Measurements from ENCODE around the gene HDGFL2. TPM values are rescaled to one million over a fixed set of nuclear protein-coding genes. Genes with fewer than 3 reads are reported as not detected.
A peak's percentile ranks its signal among the peaks of the same experiment; 100 is the strongest.

The HDGFL2 gene
- polyA plus RNA-seq, 3 donors from 2014 or later: 7.3 to 32.5 (median 16.1) TPM

DNA sequence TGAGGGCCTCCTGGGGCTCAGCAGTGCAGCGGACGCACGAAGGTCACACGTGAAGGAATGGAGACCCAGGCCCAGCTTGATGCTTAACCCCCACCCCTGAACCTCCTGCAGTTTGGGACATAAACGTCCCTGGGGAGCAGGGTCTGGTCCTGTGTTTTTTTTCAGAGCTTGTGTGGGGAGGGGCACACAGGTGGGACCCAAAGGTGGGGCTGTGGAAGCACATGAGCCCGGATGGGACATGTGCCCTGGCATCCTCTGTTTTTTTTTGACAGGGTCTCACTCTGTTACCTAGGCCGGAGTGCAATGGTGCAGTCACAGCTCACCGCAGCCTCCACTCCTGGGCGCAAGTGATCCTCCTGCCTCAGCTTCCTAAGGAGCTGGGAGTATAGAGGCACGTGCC, 35.0 kb upstream of the HDGFL2 start:
- H3K4me3 Mint-ChIP-seq: no peak overlapping the region
- DNase-seq: no peak
- H3K4me1 Mint-ChIP-seq: no peaks in the 10 kb centered on the region
- H3K27me3 Mint-ChIP-seq (ENCODE audit: low read depth in 3 of 3): peaks cover 0 to 1% (median 0%) of the 10 kb centered on the region in 3 donors
- H3K27ac Mint-ChIP-seq: no peak overlapping the region
- peaks cover 0 to 6% (median 4%) of the 10 kb centered on the region in 3 donors for H3K36me3 Mint-ChIP-seq
- H3K9me3 Mint-ChIP-seq: no peaks in the 10 kb centered on the region

- no peak overlapping the region for H3K4me3 Mint-ChIP-seq
- H3K27me3 Mint-ChIP-seq (ENCODE audit: low read depth in 3 of 3): peaks cover 0 to 1% (median 0%) of the 10 kb centered on the region in 3 donors
- H3K27ac Mint-ChIP-seq: peak overlapping the region in 1 of 6 donors; percentile 77
Observed at GRCh38 chr19:4439243-4439642, 32.9 kb upstream of the HDGFL2 start.

DNA sequence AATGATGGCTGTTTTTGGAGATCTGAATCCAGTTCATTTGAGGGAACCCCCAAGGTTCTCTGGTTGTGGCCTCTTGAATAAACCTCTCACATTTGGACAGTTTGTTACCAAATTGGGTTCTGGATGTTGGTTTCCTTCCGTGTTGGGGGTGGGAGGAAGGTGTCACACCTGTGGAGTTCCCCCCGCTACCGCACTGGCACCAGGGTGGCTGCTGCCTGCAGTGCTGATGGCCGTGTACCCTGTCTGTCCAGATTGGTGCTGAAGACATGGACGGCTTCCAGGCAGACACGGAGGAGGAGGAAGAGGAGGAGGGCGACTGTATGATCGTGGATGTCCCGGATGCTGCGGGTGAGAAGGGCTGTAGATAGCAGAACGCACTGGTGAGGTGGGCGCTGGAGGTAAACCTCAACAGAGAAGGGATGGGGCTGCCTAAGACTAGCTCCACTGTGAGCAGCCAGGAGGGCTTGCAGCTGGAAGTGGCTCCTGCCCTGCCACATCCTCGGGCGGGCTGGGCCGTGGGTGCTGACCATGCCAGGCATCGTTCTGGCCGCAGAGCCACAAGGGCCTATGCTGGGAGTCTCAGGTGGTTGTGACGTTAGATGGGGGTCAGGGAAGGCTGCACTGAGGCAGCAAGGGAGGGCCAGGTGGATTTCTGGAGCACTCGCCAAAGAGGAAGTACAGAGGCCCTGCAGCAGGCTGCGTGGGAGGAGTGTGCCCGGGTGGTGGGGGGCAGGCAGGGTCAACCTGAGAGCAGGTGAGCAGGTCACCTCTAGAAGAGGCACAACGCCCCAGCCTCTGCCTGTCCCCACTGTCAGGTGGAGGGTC, 29.9 kb upstream of the HDGFL2 start:
- DNase-seq: no peak
- Mint-ChIP-seq H3K27ac (peak overlapping the region in 4 of 6 donors; percentile 21 to 76 (median 72)), H3K9me3 (no peaks in the 10 kb centered on the region), H3K36me3 (no peaks in the 10 kb centered on the region), H3K4me3 (peak overlapping the region in 3 of 5 donors; percentile 13 to 48 (median 35)), H3K4me1 (no peaks in the 10 kb centered on the region), H3K27me3 (ENCODE audit: low read depth in 3 of 3) (peaks cover 0 to 4% (median 0%) of the 10 kb centered on the region in 3 donors)

More at GRCh38 chr19:4439243-4439642, 32.9 kb upstream of the HDGFL2 start:
- DNase-seq: no peak
- peaks cover 0 to 6% (median 4%) of the 10 kb centered on the region in 3 donors for H3K36me3 Mint-ChIP-seq
- no peaks in the 10 kb centered on the region for H3K4me1 Mint-ChIP-seq
- H3K9me3 Mint-ChIP-seq: no peaks in the 10 kb centered on the region

DNA sequence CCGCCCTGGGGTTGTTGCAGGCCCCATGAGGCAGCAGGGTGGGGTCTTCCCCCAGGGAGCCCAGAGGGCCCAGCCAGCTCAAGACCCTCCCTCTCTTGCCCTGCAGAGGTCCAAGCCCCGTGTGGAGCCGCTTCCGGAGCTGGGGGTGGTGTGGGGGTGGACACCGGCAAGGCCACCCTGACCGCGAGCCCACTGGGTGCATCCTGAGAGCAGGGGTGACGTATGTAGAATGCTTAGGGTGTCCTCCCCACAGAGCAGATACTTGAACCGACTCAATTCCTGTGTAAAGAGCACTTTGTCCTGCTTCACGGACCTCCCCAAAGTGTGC, 29.3 kb upstream of the HDGFL2 start:
- no peaks in the 10 kb centered on the region for H3K9me3 Mint-ChIP-seq
- no peaks in the 10 kb centered on the region for H3K36me3 Mint-ChIP-seq
- no peak overlapping the region for H3K4me3 Mint-ChIP-seq
- H3K4me1 Mint-ChIP-seq: no peaks in the 10 kb centered on the region
- H3K27me3 Mint-ChIP-seq (ENCODE audit: low read depth in 3 of 3): peaks cover 0 to 4% (median 0%) of the 10 kb centered on the region in 3 donors
- no peak overlapping the region for H3K27ac Mint-ChIP-seq
- no peak for DNase-seq

DNA sequence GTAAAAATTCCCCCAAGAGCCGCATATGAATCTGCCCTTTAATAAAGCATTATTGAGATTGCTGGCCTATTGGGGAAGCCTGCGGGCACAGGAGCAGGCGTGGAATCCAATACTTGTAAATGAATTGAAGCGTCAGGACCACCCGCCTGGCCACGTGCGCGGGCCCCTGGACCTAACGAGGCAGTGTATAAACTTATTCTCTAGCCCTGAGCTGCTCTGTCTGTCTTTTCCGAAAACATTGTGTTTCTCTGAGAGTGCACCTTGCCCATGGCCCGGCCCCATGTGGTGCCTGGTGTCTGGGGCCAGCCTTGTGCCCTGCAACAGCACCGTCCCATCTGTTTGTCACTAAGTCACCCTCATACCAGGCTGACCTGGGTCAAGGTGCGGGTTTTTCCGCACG, 28.9 kb upstream of the HDGFL2 start:
- no peaks in the 10 kb centered on the region for H3K9me3 Mint-ChIP-seq
- no peaks in the 10 kb centered on the region for H3K4me1 Mint-ChIP-seq
- DNase-seq: no peak
- H3K27me3 Mint-ChIP-seq (ENCODE audit: low read depth in 3 of 3): peaks cover 0 to 4% (median 0%) of the 10 kb centered on the region in 3 donors
- no peak overlapping the region for H3K27ac Mint-ChIP-seq
- no peaks in the 10 kb centered on the region for H3K36me3 Mint-ChIP-seq
- H3K4me3 Mint-ChIP-seq: no peak overlapping the region

DNA sequence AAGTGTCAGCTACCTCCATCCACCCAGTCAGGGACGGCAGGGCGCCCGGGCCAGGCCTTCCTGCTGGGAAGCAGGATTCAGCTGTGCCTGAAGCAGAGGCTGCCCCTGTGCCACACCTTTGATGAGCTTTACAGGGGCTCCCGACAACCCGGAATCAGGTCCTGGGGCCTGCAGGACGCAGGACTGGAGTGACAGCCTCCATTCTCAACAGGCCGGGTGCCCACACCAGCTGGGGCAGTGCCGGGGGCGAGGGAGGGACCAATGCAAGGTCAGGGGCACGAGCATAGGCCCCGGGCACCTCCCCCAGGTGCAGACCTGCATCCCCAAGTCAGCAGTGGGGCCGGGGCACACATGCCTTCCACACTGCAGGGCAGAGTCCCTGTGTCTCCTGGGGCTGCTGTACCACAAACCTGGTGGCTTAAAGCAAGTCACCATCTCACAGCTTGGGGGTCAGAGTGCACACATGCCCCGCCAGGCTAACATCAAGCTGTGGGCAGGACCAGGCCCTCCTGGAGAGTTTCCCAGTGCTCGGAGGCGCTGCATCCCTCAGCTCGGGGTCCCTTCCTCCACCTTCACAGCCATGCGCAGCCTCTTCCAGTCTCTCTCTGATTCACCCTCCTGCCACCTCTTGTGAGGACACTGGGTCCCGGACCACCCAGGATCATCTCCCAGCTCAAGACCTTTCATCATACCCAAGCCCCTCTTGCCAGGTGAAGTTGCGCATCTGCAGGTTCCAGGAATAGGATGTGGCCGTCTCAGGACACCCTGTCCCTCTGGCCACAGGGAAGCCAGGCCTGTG, 27.9 kb upstream of the HDGFL2 start:
- H3K9me3 Mint-ChIP-seq: no peaks in the 10 kb centered on the region
- peaks cover 0 to 4% (median 0%) of the 10 kb centered on the region in 3 donors for H3K27me3 Mint-ChIP-seq (ENCODE audit: low read depth in 3 of 3)
- H3K4me3 Mint-ChIP-seq: no peak overlapping the region
- DNase-seq: no peak
- H3K4me1 Mint-ChIP-seq: no peaks in the 10 kb centered on the region
- H3K27ac Mint-ChIP-seq: peak overlapping the region in 2 of 6 donors; percentile 3 to 55
- peaks cover 0 to 3% (median 0%) of the 10 kb centered on the region in 3 donors for H3K36me3 Mint-ChIP-seq

- DNase-seq: no peak
- Mint-ChIP-seq H3K27ac (peak overlapping the region in 1 of 6 donors; percentile 3), H3K27me3 (ENCODE audit: low read depth in 3 of 3) (peaks cover 0 to 4% (median 0%) of the 10 kb centered on the region in 3 donors)
Observed at GRCh38 chr19:4444765-4445741, 27.0 kb upstream of the HDGFL2 start.

DNA sequence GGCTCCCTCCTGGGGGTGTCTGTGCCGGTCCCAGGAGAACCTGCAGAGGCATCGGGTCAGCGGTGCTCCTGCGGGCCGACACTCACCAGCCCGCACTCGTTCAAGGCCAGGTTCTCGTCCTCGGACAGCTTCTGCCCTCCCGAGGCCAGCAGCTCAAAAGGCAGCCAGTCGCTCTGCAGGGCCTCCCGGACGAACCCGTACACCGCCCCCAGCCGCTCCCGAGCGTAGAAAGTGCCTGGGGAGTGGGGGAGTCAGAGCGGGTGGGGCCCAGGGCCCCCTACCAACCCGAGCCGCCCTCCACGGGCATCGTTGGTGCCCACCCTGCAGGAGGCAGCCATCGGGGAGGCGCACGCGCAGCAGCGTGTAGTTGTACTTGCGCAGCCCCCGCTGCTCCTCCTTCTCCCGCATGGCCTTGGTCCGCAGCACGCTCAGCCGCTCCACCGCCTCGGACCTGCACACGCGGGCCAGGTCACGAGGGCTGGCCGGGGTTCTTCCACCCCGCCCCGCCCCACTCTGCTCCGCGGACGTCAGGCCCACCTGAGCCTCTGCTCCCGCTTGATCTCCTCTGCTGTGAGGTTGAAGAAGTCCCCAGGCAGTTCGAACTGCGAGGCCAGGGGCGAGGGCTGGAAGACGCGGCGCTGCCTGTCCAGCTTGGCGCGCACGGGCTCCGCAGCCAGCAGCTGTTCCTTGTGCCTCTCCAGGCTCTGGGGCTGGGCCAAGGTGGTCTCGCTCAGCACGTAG, 26.0 kb upstream of the HDGFL2 start:
- DNase-seq: no peak
- H3K4me3 Mint-ChIP-seq: no peak overlapping the region
- no peaks in the 10 kb centered on the region for H3K9me3 Mint-ChIP-seq
- no peaks in the 10 kb centered on the region for H3K4me1 Mint-ChIP-seq
- no peak overlapping the region for H3K27ac Mint-ChIP-seq
- H3K27me3 Mint-ChIP-seq (ENCODE audit: low read depth in 3 of 3): peaks cover 0 to 4% (median 3%) of the 10 kb centered on the region in 3 donors
- peaks cover 0 to 6% (median 3%) of the 10 kb centered on the region in 3 donors for H3K36me3 Mint-ChIP-seq

More at GRCh38 chr19:4444765-4445741, 27.0 kb upstream of the HDGFL2 start:
- Mint-ChIP-seq H3K4me3 (no peak overlapping the region), H3K9me3 (no peaks in the 10 kb centered on the region), H3K4me1 (no peaks in the 10 kb centered on the region), H3K36me3 (peaks cover 0 to 6% (median 3%) of the 10 kb centered on the region in 3 donors)

GRCh38 chr19:4446704-4447200, 25.3 kb upstream of the HDGFL2 start:
- Mint-ChIP-seq H3K27me3 (ENCODE audit: low read depth in 3 of 3) (peaks cover 0 to 4% (median 3%) of the 10 kb centered on the region in 3 donors), H3K9me3 (no peaks in the 10 kb centered on the region), H3K36me3 (peaks cover 0 to 6% (median 3%) of the 10 kb centered on the region in 3 donors), H3K27ac (no peak overlapping the region), H3K4me3 (no peak overlapping the region), H3K4me1 (no peaks in the 10 kb centered on the region)
- no peak for DNase-seq

DNA sequence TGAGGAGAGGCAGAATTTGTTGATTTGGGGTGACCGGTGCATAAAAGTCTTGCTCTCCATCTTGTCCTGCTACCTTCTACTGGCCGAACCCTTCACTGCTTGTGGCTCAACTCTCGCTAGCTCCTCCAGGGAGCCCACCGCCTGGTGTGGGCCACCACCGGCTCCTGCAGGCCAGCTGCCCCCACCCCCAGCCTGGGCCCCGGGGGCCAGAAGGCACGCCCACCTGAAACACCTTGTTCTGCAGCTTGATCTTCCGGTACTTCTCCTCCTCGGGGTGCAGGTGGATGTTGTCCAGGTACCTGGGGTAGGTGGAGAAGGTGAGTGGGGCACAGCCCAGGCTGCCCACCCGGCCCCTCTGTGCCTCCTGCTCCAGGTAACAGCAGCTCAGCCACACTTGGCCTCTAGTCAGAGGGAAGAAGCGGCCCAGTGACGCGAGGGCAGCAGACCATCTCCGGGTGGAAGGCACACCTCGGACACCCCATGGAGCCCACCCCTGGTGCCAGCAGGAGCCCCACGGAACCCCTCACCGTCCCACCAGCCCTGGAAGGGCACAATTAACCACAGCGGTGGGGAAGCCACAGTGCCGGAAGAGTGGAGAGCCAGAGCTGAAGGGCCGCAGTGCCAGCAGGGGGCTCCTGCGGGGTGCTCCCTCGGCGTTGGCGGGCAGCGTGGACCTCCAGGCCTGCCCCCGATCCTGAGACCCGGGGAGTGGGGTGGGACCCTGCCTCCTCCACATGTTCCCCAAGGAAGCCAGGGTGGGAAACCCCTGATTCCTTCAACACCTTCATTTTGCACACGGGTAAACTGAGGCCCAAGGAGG, 24.6 kb upstream of the HDGFL2 start:
- Mint-ChIP-seq H3K4me3 (no peak overlapping the region), H3K4me1 (no peaks in the 10 kb centered on the region), H3K27me3 (ENCODE audit: low read depth in 3 of 3) (peaks cover 0 to 4% (median 3%) of the 10 kb centered on the region in 3 donors)

GRCh38 chr19:4448147-4448985, 23.7 kb upstream of the HDGFL2 start:
- no peak overlapping the region for H3K27ac Mint-ChIP-seq
- H3K4me3 Mint-ChIP-seq: no peak overlapping the region
- no peaks in the 10 kb centered on the region for H3K9me3 Mint-ChIP-seq
- no peaks in the 10 kb centered on the region for H3K4me1 Mint-ChIP-seq
- peaks cover 0 to 13% (median 3%) of the 10 kb centered on the region in 3 donors for H3K36me3 Mint-ChIP-seq
- no peak for DNase-seq
- peaks cover 0 to 4% (median 3%) of the 10 kb centered on the region in 3 donors for H3K27me3 Mint-ChIP-seq (ENCODE audit: low read depth in 3 of 3)

More for the DNA sequence above, 24.6 kb upstream of the HDGFL2 start:
- no peak overlapping the region for H3K27ac Mint-ChIP-seq
- no peak for DNase-seq
- H3K9me3 Mint-ChIP-seq: no peaks in the 10 kb centered on the region
- H3K36me3 Mint-ChIP-seq: peaks cover 0 to 8% (median 3%) of the 10 kb centered on the region in 3 donors
